GM12878 (cell line): ENCODE results near the gene FOXO1. TPM values are rescaled to one million over a fixed set of nuclear protein-coding genes. Genes with fewer than 3 reads are reported as not detected.

Source experiments
- ATAC-seq: fragments of 200-7000 bp; cut with Tn5 transposase; 3 replicates; pipeline ENCODE4 v1.9.1; 2020; ENCODE audit warnings: mild to moderate bottlenecking, moderate library complexity
- BruUV-seq: library from RNA; stranded (reverse); fragments of 400-500 nt; replicated peaks from 2 replicates; lab custom pipeline; 2021; lab: Mats Ljungman, UMichigan
- CTCF ChIA-PET: fragments of 300-600 bp; sonication (Branson Sonifier 250); formaldehyde crosslinking; extraction: SDS; loops from one replicate; lab custom pipeline; 2021; ENCODE audit warnings: inconsistent platforms; lab: Yijun Ruan, JAX
- POLR2A ChIA-PET: fragments of 350-600 bp; formaldehyde crosslinking; extraction: SDS; loops from one replicate; lab custom pipeline; 2021; ENCODE audit warnings: inconsistent platforms; lab: Charles Lee
- RAD21 ChIA-PET: fragments of 300-600 bp; sonication (Branson Sonifier 250); formaldehyde crosslinking; loops from one replicate; lab custom pipeline; 2023; ENCODE audit warnings: antibody characterized with exemption; ENCODE audit not compliant: unreplicated experiment; lab: Charles Lee
- SMC1A ChIA-PET: fragments of 300-600 bp; sonication (Branson Sonifier 250); formaldehyde crosslinking; loops from one replicate; lab custom pipeline; 2023; ENCODE audit not compliant: unreplicated experiment, uncharacterized antibody; lab: Charles Lee
- DNase-seq: peaks from one replicate; pipeline ENCODE4 v3.0.0-alpha.2; 2011; ENCODE audit warnings: low read depth, low spot score
- FAIRE-seq: peaks from 3 replicates; lab custom pipeline; 2011; peaks lifted over from hg19 to GRCh38; lab: Jason Lieb, UNC
- H2AFZ ChIP-seq: 2 replicates; pipeline ENCODE4 v1.6.0; 2011; ENCODE audit warnings: low read depth, low read length, control low read depth; ENCODE audit not compliant: control insufficient read depth
- H3K27ac ChIP-seq: 2 replicates; pipeline ENCODE4 v1.5.1; 2011; ENCODE audit warnings: control low read depth; ENCODE audit not compliant: control insufficient read depth, insufficient read depth
- H3K27me3 ChIP-seq, 2 experiments: replicated peaks in 1 of 2; 2 replicates each; pipeline versions ENCODE4 v1.6.0 to v1.6.1; 2011; ENCODE audit warnings: low read length in 1 of 2; ENCODE audit not compliant: control insufficient read depth in 2 of 2, insufficient read depth in 2 of 2
- H3K36me3 ChIP-seq, 2 experiments: 2 replicates each; pipeline ENCODE4 v1.5.1; 2011; ENCODE audit warnings: low read length in 1 of 2; ENCODE audit not compliant: control insufficient read depth in 2 of 2, insufficient read depth in 2 of 2
- H3K4me1 ChIP-seq: 2 replicates; pipeline ENCODE4 v1.6.1; 2011; ENCODE audit warnings: mild to moderate bottlenecking, low read length, moderate library complexity, mixed read lengths; ENCODE audit not compliant: control insufficient read depth, insufficient read depth
- H3K4me2 ChIP-seq: 2 replicates; pipeline ENCODE4 v1.6.0; 2011; ENCODE audit warnings: control low read depth; ENCODE audit not compliant: control insufficient read depth, insufficient read depth
- H3K4me3 ChIP-seq: fragments of 200-600 bp; sonication (generic); 2 replicates; pipeline ENCODE4 v1.5.1; 2016
- H3K79me2 ChIP-seq: 2 replicates; pipeline ENCODE4 v1.6.0; 2011; ENCODE audit warnings: low read length; ENCODE audit not compliant: control insufficient read depth, insufficient read depth
- H3K9ac ChIP-seq: 2 replicates; pipeline ENCODE4 v1.8.0; 2011; ENCODE audit warnings: low read length, control low read depth, mixed read lengths; ENCODE audit not compliant: control insufficient read depth, insufficient read depth
- H3K9me3 ChIP-seq: replicated peaks from 3 replicates; pipeline ENCODE4 v1.5.1; 2011; ENCODE audit warnings: mild to moderate bottlenecking, low read length; ENCODE audit not compliant: control insufficient read depth, insufficient read depth
- H4K20me1 ChIP-seq: 2 replicates; pipeline ENCODE4 v1.6.0; 2011; ENCODE audit not compliant: control insufficient read depth, insufficient read depth
- ATF7 ChIP-seq: fragments of 450-650 bp; IDR thresholded peaks from 2 replicates; pipeline ENCODE4 v1.6.1; 2016; ENCODE audit warnings: low read depth, mild to moderate bottlenecking
- BCL3 ChIP-seq: IDR thresholded peaks from 2 replicates; pipeline ENCODE4 v1.6.1; 2011; ENCODE audit warnings: borderline replicate concordance, low read depth, mild to moderate bottlenecking, moderate library complexity, low read length; ENCODE audit not compliant: insufficient read depth, poor library complexity, severe bottlenecking
- POU2F2 ChIP-seq: IDR thresholded peaks from 3 replicates; pipeline ENCODE4 v1.6.1; 2011; ENCODE audit warnings: low read depth, mild to moderate bottlenecking, low read length, borderline replicate concordance
- SUZ12 ChIP-seq: fragments of 200-600 bp; sonication (generic); IDR thresholded peaks from one replicate; pipeline ENCODE4 v1.6.1; 2018; ENCODE audit warnings: antibody characterized with exemption, mild to moderate bottlenecking; ENCODE audit not compliant: unreplicated experiment
- YY1 ChIP-seq: IDR thresholded peaks from 2 replicates; pipeline ENCODE4 v1.6.1; 2011; ENCODE audit warnings: low read depth, mild to moderate bottlenecking, low read length
- ZNF207 ChIP-seq: fragments of 450-650 bp; IDR thresholded peaks from 2 replicates; pipeline ENCODE4 v1.6.1; 2014; ENCODE audit warnings: antibody characterized with exemption, mild to moderate bottlenecking, borderline replicate concordance
- ZSCAN29 ChIP-seq: fragments of 450-650 bp; IDR thresholded peaks from 2 replicates; pipeline ENCODE4 v1.6.1; 2017; ENCODE audit warnings: mild to moderate bottlenecking, moderate library complexity
- WGBS: methylation state at CpG from one replicate; pipeline ENCODE4 v1.1.6; 2016; ENCODE audit warnings: low lambda C conversion rate; ENCODE audit not compliant: insufficient replicate concordance, insufficient coverage; ENCODE audit errors: missing lambda C conversion rate; 5-methylcytosine and 5-hydroxymethylcytosine counted together
- in situ Hi-C: fragments of 300-500 bp; cut with MboI; formaldehyde crosslinking; loops from 9 replicates; pipeline ENCODE4 v1.14.3; 2018; ENCODE audit warnings: mixed read lengths
- intact Hi-C: fragments of 100-400 bp; cut with micrococcal nuclease; formaldehyde crosslinking; loops from one replicate; pipeline ENCODE4 v1.14.2; 2022; ENCODE audit not compliant: unreplicated experiment
- polyA plus RNA-seq, 11 experiments: library from polyadenylated mRNA; depleted of rRNA in 4 of 11; unstranded in 6 of 11; stranded (reverse) in 5 of 11; fragments of >200 nt; fragmentation: Nextera tagmentation in 4 of 11; fragmentation: Illumina TruSeq in 1 of 11; extraction: Ambion mirVana in 4 of 11; extraction: Trizol in 1 of 11; gene quantifications; 1 replicate in 1 of 11; 2 replicates in 10 of 11; pipeline versions ENCODE4 v1.2.1 to v1.2.3, GENCODE V29; 2011 to 2016; ENCODE audit warnings: inconsistent platforms in 2 of 11, missing spikeins in 2 of 11, low read depth in 1 of 11
- total RNA-seq, 4 experiments: library from RNA; depleted of rRNA in 3 of 4; stranded (reverse); fragments of >200 nt in 3 of 4; fragmentation: Illumina TruSeq in 1 of 4; extraction: Trizol in 1 of 4; gene quantifications; 2 replicates each; pipeline versions ENCODE4 v1.2.1 to v1.2.3, GENCODE V29; 2013 to 2021
- TF ChIP-seq, protein P1 (sequence below): fragments of 450-650 bp; IDR thresholded peaks from 2 replicates; pipeline ENCODE4 v1.6.1; 2017; ENCODE audit warnings: mild to moderate bottlenecking, low read depth, inconsistent platforms; ENCODE audit not compliant: poor library complexity, severe bottlenecking

Gene FOXO1
- total and polyA plus RNA-seq, 10 of the 15 experiments (the other 5 are each of a cell fraction or from before 2014, with no cell fraction given): 0.58 to 8.3 (median 0.88) TPM

DNA sequence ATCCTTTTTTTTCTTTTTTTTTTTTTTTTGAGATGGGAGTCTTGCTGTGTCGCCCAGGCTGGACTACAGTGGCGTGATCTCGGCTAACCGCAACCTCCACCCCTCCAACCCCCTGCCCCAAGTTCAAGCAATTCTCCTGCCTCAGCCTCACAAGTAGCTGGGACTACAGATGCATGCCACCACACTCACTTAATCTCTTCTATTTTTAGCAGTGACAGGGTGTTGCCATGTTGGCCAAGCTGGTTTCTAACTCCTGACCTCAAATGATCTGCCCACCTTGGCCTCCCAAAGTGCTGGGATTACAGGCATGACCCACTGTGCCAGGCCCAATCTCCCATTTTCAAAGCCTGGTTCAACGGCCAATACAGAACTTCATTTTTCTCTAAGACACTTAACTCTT is 9.1 kb downstream of the FOXO1 start (continued):
- TF ChIP-seq, protein P1, sequence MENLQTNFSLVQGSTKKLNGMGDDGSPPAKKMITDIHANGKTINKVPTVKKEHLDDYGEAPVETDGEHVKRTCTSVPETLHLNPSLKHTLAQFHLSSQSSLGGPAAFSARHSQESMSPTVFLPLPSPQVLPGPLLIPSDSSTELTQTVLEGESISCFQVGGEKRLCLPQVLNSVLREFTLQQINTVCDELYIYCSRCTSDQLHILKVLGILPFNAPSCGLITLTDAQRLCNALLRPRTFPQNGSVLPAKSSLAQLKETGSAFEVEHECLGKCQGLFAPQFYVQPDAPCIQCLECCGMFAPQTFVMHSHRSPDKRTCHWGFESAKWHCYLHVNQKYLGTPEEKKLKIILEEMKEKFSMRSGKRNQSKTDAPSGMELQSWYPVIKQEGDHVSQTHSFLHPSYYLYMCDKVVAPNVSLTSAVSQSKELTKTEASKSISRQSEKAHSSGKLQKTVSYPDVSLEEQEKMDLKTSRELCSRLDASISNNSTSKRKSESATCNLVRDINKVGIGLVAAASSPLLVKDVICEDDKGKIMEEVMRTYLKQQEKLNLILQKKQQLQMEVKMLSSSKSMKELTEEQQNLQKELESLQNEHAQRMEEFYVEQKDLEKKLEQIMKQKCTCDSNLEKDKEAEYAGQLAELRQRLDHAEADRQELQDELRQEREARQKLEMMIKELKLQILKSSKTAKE: no peak

GRCh38 chr13:40656358-40656757 is 10.1 kb downstream of the FOXO1 start:
- POLR2A ChIA-PET: no interaction called here
- H3K4me3 ChIP-seq: no peak overlapping the region
- no peaks in the 10 kb centered on the region for H3K9me3 ChIP-seq
- H3K4me2 ChIP-seq: no peak overlapping the region
- H3K27me3 ChIP-seq: no peaks in the 10 kb centered on the region
- DNase-seq: no peak
- no peak for TF ChIP-seq BCL3
- TF ChIP-seq POU2F2: no peak
- TF ChIP-seq ZNF207: no peak
- no peak for TF ChIP-seq SUZ12
- no peak for TF ChIP-seq YY1
- TF ChIP-seq ZSCAN29: no peak
- no peak for TF ChIP-seq ATF7
- TF ChIP-seq, all 136 proteins: peak for 0
- WGBS: 96% methylated on average over 1 of the region's 1 CpG
- ATAC-seq (no peak), FAIRE-seq (no peak)
- peaks cover 77% of the 10 kb centered on the region for H3K79me2 ChIP-seq
- no peak overlapping the region for H2AFZ ChIP-seq
- H3K27ac ChIP-seq: no peak overlapping the region
- no peaks in the 10 kb centered on the region; the same call in 1 of the 2 replicates for H4K20me1 ChIP-seq
- H3K9ac ChIP-seq: no peak overlapping the region
- CTCF ChIA-PET: no interaction called here
- no TSS peak for BruUV-seq
- no peaks in the 10 kb centered on the region for H3K36me3 ChIP-seq
- peaks cover 40% of the 10 kb centered on the region for H3K4me1 ChIP-seq
- in situ Hi-C loops (no loop called here), intact Hi-C loops (no loop called here)
- SMC1A ChIA-PET: interaction anchor here (1.6 kb wide), 1 partner anchor 67 kb away, joined by 3 read pairs; no protein-coding TSS in a partner anchor
- RAD21 ChIA-PET: interaction anchor here (1.3 kb wide), 1 partner anchor 12 kb away, joined by 3 read pairs; no protein-coding TSS in a partner anchor
